HG02938 (cell line): ENCODE data around the gene ABHD10.
"Not testable (repeated sequence)": the region's sequence is repeated elsewhere in the genome, so short reads cannot be mapped to it uniquely, and the experiment has no call there.

Source experiments
- ATAC-seq: cut with Tn5 transposase; IDR thresholded peaks from one replicate; pipeline ENCODE4 v1.9.1; 2021; ENCODE audit warnings: mild to moderate bottlenecking, moderate library complexity; ENCODE audit not compliant: unreplicated experiment

The ABHD10 gene

GRCh38 chr3:112027826-112028225 is 49.0 kb downstream of the ABHD10 start:
- ATAC-seq: no peak

- ATAC-seq: no peak
Observed at GRCh38 chr3:112030901-112031300, 52.1 kb downstream of the ABHD10 start.

GRCh38 chr3:112032098-112032731 is 53.4 kb downstream of the ABHD10 start:
- ATAC-seq: no peak

GRCh38 chr3:112034436-112034835 is 55.6 kb downstream of the ABHD10 start, which contains the start of gene TMPRSS7:
TMPRSS7 (plus strand) TSS chr3:112034736; CDS start chr3:112034846, 110 bp downstream.
- ATAC-seq: no peak

- ATAC-seq: no peak
Observed at GRCh38 chr3:112035241-112035640, 56.4 kb downstream of the ABHD10 start.

GRCh38 chr3:112037194-112037593 is 58.4 kb downstream of the ABHD10 start:
- ATAC-seq: not testable (repeated sequence)

- ATAC-seq: no peak
Observed at GRCh38 chr3:112038863-112039262, 60.0 kb downstream of the ABHD10 start.

- ATAC-seq: no peak
Observed at GRCh38 chr3:112041321-112041720, 62.5 kb downstream of the ABHD10 start.

GRCh38 chr3:112042842-112043280 is 64.0 kb downstream of the ABHD10 start:
- ATAC-seq: no peak
